GM18508 (cell line): ENCODE data around the gene MUSK.
A peak's percentile ranks its signal among the peaks of the same experiment; 100 is the strongest.
"Not testable (repeated sequence)": the region's sequence is repeated elsewhere in the genome, so short reads cannot be mapped to it uniquely, and the experiment has no call there.

Source experiments
- ATAC-seq: cut with Tn5 transposase; IDR thresholded peaks from one replicate; pipeline ENCODE4 v1.9.1; 2021; ENCODE audit warnings: moderate number of reproducible peaks; ENCODE audit not compliant: insufficient read depth, unreplicated experiment

Gene MUSK

DNA sequence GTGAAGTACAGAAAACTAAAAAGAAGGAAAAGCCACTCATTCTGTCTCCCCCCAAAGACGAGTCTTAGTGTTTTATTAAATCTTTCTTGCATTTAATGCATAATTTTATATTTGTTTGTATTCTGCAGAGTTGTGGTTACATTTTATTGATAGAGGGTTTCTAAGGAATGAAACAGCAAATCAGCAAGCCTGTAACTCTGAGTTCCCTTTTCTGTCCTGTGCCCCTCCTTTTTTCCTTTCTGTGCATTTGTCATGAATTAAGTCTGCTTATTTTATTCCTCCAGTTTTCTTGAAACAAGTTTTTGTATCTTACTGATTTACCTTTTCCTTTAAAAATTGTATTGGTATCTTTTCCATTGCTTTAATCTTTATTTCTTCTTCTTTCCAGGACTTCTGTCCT lies 132.8 kb downstream of the MUSK start:
- ATAC-seq, result no peak

DNA sequence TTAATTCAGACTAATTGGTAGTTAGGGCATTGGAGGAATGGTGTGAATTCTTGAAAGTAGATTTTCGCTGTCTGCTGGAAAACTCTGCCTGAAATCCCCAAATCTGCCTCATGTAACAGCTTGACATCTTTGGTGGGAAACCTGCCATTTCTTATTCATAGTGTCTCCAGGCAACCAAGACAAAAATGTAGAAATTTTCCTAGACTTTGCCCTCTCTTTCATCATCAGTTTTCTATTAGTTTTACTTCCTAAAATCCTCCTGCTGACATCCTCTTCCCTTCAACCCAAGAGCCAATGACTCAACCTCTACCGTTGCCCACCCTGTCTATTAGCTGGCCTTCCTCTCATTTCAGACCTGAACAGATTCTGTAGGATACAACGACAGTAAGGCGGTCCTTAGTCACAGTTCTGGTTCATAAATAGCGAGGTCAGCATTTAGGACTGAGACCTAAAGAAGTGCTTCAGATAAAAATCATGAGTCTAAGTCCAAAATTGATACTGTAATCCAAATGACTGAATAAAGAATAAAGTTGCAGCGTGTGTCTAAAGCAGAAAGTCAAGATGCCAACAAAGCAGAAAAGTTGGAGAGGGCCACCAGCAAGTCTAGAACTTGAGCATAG lies 133.9 kb downstream of the MUSK start:
- ATAC-seq, result no peak

DNA sequence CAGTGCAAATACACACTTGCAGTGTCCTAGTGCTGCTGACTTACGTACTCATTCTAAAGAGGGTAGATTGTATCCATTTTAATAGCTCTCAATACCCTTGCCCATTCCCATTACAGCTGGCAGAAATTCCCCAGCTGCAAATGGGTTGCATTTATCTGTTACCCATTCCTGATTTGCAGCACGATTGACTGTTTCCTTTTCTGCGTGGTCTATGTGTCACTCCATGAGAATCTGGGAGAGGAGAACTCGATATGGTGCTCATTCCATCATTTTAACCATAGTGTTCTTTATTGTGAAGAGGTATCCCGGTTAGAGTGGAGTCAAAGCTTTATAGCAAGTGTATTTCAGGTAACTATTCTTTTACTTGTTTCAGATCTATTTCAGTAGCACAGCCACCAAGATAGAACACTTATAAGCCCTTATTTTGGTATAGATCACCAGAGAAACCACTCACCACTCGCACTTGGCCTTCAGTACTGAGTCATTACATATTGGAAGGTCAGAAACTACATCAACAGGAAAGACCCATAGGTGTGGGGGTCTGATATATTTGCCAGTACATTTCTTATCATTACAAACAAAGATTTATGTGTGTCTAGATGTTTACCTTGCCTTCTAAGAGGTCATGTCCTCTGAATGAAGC lies 139.5 kb downstream of the MUSK start:
- peak; percentile 35 for ATAC-seq

DNA sequence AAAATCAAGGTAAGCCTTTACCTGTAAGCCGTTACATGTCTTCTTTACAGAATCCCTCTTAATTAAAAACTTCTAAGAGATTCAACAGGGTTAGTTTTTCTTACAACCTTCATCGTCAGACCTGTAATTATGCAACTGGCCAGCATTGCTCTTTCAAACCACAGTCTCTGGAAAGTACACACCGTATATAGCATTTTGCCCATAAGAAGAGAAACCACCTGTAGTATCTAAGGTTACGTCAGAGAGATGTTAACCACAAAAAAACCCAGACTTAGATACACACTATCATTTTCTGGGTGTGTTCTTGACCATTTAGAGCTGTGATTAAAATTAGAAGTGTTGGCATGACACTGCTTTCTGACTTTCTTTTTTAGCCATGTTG lies 140.0 kb downstream of the MUSK start:
- ATAC-seq, result peak; percentile 92

DNA sequence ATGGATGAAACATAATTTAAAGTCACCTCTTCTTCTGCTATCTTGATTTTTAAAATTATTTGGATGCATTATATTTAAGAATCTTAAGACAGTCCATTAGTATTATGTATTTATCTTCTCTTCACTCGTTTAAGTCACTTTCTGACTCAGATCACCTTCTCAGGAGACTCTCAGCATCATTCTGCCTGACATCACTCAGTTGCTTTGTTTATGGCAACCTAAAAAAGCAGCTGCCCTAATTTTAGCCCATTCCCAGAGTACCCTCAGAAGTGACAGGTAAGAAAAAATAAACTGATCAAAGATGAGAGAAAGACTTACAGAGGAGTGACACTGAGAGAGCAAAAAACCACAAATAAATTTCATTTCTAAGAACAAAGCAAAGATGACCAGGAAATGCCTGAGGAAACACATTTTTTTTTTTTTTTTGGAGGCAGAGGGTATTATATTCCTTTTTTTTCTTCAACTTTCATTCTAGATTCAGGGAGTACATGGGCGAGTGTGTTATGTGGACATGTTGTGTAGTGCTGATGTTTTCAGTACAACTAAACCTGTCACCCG lies 140.5 kb downstream of the MUSK start:
- peak; percentile 32 for ATAC-seq

DNA sequence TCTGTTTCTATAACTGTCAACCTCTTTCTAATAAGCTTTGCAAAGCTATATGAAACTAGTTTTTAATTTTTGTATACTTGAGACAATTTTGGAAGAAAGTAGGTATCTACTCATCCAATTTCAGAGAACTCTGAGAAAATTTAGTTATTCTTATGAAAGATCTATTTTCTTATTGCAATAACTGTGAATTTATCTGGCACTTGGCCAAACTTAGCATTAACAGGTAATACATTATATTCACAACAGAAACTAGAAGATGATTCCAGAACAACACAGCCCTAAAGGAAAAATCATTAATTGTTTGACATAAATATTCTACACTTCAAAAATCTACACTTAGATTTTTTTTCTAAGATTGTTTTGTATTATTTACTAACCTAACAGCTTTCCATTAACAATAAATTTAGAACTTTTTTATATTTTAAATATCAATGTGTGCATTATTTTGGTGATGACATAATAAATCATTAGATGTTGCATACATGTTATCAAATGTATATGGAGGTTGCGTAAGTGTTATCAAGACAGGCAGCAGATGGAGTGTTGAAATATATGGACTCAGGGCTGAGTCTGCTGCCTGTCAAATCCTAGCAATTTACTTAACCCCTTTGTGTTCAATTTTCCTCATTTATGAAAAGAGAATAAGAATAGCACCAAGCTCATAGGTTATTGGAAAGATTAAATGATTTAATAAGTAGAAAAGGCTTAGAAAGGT lies 141.8 kb downstream of the MUSK start:
- ATAC-seq, result no peak

DNA sequence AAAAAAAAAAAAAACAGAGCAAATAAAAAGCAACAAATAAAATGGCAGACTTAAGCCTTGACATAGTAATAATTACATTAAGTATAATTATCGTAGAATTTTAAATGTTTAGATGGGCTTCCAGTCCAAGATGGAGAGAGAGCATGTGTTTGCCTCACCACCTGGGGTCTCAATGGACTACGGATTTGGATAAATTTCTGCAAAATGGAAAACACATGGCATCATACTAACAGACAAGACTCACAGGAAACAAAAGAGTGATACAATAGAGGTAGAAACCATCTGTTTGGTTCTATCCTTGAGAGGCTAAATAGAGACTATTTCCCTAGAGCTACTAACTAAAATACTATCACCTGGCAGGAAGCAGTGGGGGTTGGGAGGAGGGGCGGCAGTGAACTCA lies 144.3 kb downstream of the MUSK start:
- ATAC-seq, result no peak

DNA sequence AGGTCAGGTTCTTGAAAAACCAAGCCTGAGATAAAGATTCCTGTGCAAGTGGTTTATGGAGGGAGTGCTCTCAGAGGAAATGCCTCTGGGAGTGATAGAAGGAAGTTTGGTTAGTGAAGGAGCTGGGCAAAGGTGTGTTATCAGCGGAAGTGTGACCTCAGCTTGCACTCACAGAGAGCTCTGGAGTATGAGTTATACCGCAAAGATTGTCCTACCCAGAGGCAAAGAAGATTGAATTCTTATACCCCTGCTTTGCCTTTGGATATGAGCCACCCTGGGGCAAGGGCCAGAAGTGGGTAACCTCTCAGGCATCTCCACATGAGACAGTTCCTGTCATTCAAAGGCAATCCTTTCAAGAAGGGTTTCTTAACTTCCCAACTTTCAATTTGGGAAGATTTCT lies 145.6 kb downstream of the MUSK start:
- ATAC-seq, result no peak

DNA sequence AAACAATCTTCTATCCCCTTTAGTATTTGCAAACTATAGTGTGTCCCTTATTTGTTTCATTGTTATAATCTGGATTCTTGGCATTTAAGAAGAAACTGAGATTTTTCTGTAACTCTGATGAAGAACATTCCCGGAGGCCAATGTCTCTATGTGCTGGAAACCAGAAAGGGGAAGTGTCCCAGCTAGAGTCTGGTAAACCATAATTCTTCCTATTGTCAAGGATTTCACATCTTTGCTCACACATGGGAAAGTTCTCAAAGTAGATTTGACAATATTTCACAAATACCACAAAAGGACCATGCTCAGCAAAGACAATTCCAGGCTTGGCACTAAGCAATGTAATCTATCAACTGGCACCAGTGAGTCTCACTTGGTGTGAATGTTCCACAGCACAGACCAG lies 146.8 kb downstream of the MUSK start:
- no peak for ATAC-seq

DNA sequence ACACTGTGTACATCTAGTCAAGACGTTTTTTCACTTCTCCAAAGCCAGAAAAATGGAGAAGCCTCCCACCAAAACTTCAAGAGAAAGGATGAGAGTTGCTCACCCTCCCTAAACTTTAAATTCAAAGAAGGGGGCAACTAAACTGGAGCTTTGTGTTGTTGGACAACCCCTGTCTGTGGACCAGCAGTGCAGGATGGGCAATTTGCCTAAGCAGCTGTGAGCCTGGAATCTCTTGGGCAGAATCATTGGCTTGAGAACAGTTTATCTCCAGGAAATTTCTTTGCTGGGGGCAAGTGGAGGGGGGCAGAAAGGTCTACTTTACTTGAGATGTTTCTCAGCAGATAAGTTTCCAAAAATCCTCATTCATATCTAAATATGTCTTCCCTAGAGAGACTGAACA lies 151.8 kb downstream of the MUSK start:
- ATAC-seq, result no peak

DNA sequence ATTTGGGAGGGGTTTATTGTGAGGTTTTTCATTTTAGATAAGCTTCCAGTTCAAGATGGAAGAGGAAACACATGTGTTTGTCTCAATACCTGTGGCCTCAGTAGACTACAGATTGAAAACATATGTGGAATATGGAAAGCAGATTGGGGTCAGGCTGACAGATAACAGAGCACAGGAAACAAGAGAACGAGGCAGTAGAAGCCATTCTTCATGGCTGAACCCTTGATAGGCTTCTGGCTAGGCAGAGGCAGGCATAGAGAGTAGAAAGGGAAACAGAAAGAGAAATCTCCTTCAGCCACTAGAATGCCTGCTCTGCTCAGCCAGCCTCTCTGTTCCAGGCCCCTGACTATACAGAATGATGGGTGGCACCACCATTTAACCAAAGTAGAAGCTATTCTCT lies 152.5 kb downstream of the MUSK start:
- peak; percentile 89 for ATAC-seq

DNA sequence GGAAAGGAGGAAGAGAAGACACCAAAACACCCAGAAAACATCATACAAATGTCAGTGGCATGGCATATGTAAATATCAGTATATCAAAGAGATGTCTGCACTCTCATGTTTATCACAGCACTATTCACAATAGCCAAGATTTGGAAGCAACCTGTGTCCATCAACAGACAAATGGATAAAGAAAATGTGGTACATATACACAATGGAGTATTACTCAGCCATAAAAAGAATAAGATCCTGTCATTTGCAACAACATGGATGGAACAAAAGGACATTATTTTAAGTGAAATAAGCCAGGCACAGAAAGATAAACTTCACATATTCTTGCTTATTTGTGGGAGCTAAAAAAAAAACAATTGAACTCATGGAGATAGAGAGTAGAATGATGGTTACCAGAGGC lies 156.5 kb downstream of the MUSK start:
- ATAC-seq, result not testable (repeated sequence)

DNA sequence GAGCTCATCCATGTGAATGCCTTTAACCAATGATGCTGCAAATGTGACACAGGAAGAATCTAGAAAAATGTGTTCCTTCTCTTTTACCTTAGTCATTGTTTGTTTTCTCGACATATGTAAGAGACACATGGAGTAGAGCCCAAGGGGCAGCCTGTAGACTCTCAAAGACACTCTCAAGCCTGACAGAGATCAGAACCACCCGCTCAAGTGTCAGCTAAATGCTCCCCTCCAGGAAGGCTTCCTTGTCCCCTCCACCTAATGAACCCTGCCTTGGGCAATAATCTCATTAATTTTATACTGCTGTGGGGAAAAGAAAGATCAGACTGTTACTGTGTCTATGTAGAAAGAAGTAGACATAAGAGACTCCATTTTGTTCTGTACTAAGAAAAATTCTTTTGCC lies 157.4 kb downstream of the MUSK start:
- no peak for ATAC-seq

DNA sequence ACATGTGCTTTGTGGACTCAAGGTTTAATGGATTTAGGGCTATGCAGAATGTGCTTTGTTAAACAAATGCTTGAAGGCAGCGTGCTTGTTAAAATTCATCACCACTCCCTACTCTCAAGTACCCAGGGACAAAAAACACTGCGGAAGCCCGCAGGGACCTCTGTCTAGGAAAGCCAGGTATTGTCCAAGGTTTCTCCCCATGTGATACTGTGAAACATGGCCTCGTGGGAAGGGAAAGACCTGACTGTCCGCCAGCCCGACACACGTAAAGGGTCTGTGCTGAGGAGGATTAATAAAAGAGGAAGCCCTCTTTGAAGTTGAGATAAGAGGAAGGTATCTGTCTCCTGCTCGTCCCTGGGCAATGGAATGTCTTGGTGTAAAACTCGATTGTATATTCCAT lies 157.8 kb downstream of the MUSK start:
- not testable (repeated sequence) for ATAC-seq

DNA sequence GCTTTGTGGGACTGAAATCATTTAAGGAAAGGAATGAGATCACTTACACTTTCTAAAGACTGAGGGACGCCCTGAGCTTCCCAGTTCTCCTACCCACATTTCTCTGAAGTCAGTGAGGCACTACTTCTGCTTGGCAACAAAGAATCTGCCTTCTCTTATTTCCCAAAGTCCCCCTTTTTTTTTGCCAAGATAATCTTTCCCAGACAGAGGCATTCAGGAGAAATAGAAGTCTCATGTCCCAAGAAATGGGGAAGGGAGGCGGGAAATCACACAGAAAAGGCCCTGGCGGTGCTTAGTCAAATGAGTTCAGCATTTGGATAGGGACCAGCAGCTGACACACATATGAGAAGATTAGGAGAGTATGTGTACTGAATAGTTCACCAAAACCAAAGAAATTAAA lies 159.7 kb downstream of the MUSK start:
- ATAC-seq, result no peak

DNA sequence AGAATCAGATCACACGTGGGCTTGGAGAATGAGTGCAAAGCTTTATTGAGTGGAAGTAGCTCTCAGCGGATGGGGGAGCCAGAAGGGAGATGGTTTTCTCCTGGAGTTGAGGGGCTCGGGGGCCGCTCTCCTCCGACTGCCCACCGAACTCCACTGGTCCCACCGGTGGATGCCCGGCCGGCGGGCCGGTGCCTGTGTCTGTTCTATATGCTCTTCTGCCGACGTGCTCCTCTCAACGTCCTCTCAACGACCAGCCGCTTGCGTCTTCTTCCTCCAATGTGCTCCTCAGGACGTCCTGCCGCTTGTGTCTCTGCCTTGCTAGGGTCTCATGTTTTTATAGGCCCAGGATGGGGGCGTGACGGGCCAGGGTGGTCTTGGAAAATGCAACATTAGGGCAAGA lies 161.9 kb downstream of the MUSK start:
- ATAC-seq, result no peak

DNA sequence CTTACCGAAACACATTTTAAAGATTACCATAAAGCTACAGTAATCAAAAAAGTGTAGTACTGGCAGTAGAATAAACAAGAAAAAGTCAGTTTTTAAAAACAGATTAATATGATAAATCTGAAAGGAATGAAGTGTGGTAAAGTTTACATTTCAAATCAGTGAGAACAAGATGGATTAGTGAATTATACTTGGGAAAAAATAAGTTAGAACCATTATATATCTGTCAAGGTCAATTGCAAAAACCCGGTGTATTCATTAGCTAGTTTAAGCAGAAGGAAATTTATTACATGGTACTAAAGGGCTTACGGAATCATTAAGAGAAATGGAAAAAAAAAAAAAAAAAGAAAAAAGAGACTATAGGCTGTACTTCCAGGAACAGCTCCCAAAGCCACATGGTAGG lies 164.3 kb downstream of the MUSK start:
- no peak for ATAC-seq

DNA sequence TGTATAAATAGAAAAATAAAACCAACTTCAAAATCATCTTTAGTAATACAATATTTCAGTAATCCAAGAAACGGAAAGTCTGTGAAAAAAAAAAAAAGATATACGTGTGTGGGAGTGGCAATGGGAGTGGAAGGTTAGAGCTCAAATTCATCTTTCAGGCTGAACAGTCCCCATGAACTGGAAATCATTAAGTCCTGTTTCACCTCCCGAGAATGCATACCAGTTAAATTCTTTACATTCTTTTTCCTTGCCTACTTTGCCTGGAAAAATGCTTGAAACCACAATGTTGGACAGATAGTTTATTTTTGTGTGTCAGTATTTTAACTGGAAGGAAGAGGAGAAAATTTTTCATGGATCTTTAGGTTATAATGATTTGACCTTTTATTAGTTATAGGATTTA lies 166.8 kb downstream of the MUSK start:
- ATAC-seq, result no peak

DNA sequence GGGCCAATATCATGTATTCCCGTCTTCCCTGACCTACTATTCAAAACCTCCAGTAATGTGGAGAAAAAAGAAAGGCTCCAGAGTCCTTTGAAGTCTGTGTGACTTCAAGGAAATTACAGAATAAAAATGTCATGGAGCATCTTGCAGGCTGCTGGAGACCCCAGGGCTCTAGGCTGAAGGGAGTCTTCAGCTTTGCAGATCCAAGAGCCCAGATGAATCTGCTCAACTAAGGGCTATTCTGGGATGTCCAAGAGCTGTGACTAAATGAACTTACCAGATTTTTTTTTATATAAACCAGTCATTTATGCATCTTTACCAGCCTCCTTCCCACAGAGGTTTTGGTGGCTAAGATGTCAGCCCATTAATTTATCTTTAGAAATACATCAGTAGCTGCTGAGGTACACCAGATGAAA lies 167.3 kb downstream of the MUSK start:
- no peak for ATAC-seq

DNA sequence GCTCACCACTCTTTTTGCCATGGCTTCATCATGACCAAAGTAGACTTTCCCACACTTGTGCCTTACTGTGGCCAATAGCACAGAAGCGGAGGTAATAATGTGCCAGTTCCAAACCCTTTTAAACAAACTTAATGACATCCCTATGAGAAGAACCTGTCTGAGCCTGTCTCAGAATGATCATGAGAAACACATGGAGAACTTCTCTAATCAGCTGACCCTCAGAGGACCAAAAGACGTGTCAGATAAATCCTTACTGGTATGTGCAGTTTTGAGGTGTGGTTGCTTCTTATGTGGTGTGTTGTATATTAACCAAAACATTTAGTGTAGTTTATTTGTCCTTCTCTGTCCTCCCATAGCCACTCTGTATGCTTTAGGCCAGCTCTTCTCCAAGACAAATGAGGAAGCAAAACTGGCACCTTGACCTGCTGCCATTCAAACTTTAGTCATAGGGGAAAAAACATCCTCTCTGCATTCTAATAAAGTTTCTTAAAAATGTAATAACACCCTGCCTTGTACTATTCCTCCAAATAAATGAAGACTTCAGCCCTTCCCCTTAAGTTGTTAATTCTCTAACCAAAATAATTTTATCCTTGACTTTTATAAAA lies 168.9 kb downstream of the MUSK start:
- ATAC-seq, result peak; percentile 48

DNA sequence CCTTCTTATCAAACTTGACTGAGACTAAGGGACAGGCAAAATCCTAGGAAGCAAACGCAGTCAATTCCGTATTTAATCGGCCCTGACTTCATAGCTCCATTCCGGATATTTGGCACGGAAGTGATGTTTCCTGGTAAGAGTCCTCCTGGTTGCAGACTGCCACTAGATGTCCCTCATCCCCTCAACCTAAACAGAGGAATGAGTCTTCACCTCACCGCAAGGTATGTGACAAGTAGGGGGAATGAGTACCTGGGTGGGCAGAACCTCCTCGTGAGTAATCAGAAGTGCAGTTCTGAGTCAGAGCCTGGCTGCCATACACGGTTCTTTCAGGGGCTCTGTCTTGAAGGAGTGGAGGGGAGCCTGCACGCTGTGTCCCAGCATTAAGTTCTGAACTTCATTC lies 173.6 kb downstream of the MUSK start:
- no peak for ATAC-seq
